Osteocyte (in vitro differentiated cells): Measurements from ENCODE around the gene KIRREL3. TPM values are rescaled to one million over a fixed set of nuclear protein-coding genes. Genes with fewer than 3 reads are reported as not detected.

Experiments
- DNase-seq: peaks from one replicate; pipeline ENCODE4 v3.0.0; 2021; ENCODE audit warnings: mixed read lengths; ENCODE audit not compliant: unreplicated experiment; ENCODE audit errors: extremely low spot score
- H3K27ac Mint-ChIP-seq: one replicate; pipeline ENCODE4 v1.8.0; 2021; ENCODE audit warnings: mild to moderate bottlenecking, mixed read lengths; ENCODE audit not compliant: unreplicated experiment
- H3K27me3 Mint-ChIP-seq: one replicate; pipeline ENCODE4 v1.8.0; 2021; ENCODE audit warnings: mixed read lengths; ENCODE audit not compliant: unreplicated experiment
- H3K36me3 Mint-ChIP-seq: one replicate; pipeline ENCODE4 v1.8.0; 2021; ENCODE audit warnings: mixed read lengths; ENCODE audit not compliant: unreplicated experiment
- H3K4me1 Mint-ChIP-seq: one replicate; pipeline ENCODE4 v1.8.0; 2021; ENCODE audit warnings: mixed read lengths; ENCODE audit not compliant: unreplicated experiment
- H3K4me3 Mint-ChIP-seq: one replicate; pipeline ENCODE4 v1.8.0; 2021; ENCODE audit warnings: mild to moderate bottlenecking, moderate library complexity, mixed read lengths; ENCODE audit not compliant: unreplicated experiment
- H3K9me3 Mint-ChIP-seq: one replicate; pipeline ENCODE4 v1.8.0; 2021; ENCODE audit warnings: mixed read lengths; ENCODE audit not compliant: unreplicated experiment
- CTCF ChIP-seq: fragments of 200-600 bp; sonication (generic); IDR thresholded peaks from 2 replicates; pipeline ENCODE4 v1.5.0; 2021; ENCODE audit warnings: antibody characterized with exemption, mild to moderate bottlenecking, moderate library complexity
- total RNA-seq: library from RNA; stranded (reverse); gene quantifications from 2 replicates; pipeline ENCODE4 v1.2.1, GENCODE V29; 2021

Gene KIRREL3
- total RNA-seq, 1 donor from 2014 or later: 1.2 TPM

GRCh38 chr11:126886085-126886484 is 114.5 kb downstream of the KIRREL3 start:
- no peak overlapping the region for H3K4me3 Mint-ChIP-seq
- H3K36me3 Mint-ChIP-seq: no peaks in the 10 kb centered on the region
- no peak for DNase-seq
- TF ChIP-seq CTCF: no peak
- no peaks in the 10 kb centered on the region for H3K9me3 Mint-ChIP-seq
- no peak overlapping the region for H3K27ac Mint-ChIP-seq
- H3K27me3 Mint-ChIP-seq: no peaks in the 10 kb centered on the region
- peaks cover 2% of the 10 kb centered on the region for H3K4me1 Mint-ChIP-seq

GRCh38 chr11:126884594-126884993 is 116.0 kb downstream of the KIRREL3 start:
- Mint-ChIP-seq H3K36me3 (no peaks in the 10 kb centered on the region), H3K27ac (no peak overlapping the region), H3K4me1 (peaks cover 2% of the 10 kb centered on the region), H3K9me3 (no peaks in the 10 kb centered on the region), H3K27me3 (no peaks in the 10 kb centered on the region), H3K4me3 (no peak overlapping the region)
- DNase-seq: no peak
- TF ChIP-seq CTCF: no peak

GRCh38 chr11:126884192-126884591 is 116.4 kb downstream of the KIRREL3 start:
- Mint-ChIP-seq H3K4me3 (no peak overlapping the region), H3K36me3 (no peaks in the 10 kb centered on the region), H3K4me1 (peaks cover 2% of the 10 kb centered on the region), H3K27ac (no peak overlapping the region), H3K27me3 (no peaks in the 10 kb centered on the region), H3K9me3 (no peaks in the 10 kb centered on the region)
- no peak for DNase-seq
- no peak for TF ChIP-seq CTCF

GRCh38 chr11:126880872-126881271 is 119.7 kb downstream of the KIRREL3 start:
- DNase-seq: no peak
- no peaks in the 10 kb centered on the region for H3K36me3 Mint-ChIP-seq
- H3K4me1 Mint-ChIP-seq: no peaks in the 10 kb centered on the region
- H3K9me3 Mint-ChIP-seq: no peaks in the 10 kb centered on the region
- H3K27me3 Mint-ChIP-seq: no peaks in the 10 kb centered on the region
- no peak overlapping the region for H3K4me3 Mint-ChIP-seq
- no peak for TF ChIP-seq CTCF
- H3K27ac Mint-ChIP-seq: no peak overlapping the region

GRCh38 chr11:126879516-126879915 is 121.1 kb downstream of the KIRREL3 start:
- DNase-seq: no peak
- H3K36me3 Mint-ChIP-seq: no peaks in the 10 kb centered on the region
- no peak overlapping the region for H3K4me3 Mint-ChIP-seq
- no peak overlapping the region for H3K27ac Mint-ChIP-seq
- no peaks in the 10 kb centered on the region for H3K27me3 Mint-ChIP-seq
- no peak for TF ChIP-seq CTCF
- no peaks in the 10 kb centered on the region for H3K9me3 Mint-ChIP-seq
- H3K4me1 Mint-ChIP-seq: no peaks in the 10 kb centered on the region
